ENCODE results near the gene TMED7.

- no peak for TF ChIP-seq CTCF (IDR thresholded peaks at IDR 0.05; ENCODE audit: low read length)
- no peak for TF ChIP-seq EZH2 (IDR thresholded peaks at IDR 0.05; ENCODE audit: borderline replicate concordance, low read length)
Measured at GRCh38 chr5:115585265-115585664, 40.6 kb downstream of the TMED7 start.
